Raji (cell line): ENCODE data around the gene GPAM.

ENCODE experiments used
- POLR2A ChIP-seq: IDR thresholded peaks from 2 replicates; pipeline ENCODE4 v1.6.1; 2011; ENCODE audit warnings: low read depth, low read length, control low read depth; ENCODE audit not compliant: insufficient read depth

The GPAM gene

DNA sequence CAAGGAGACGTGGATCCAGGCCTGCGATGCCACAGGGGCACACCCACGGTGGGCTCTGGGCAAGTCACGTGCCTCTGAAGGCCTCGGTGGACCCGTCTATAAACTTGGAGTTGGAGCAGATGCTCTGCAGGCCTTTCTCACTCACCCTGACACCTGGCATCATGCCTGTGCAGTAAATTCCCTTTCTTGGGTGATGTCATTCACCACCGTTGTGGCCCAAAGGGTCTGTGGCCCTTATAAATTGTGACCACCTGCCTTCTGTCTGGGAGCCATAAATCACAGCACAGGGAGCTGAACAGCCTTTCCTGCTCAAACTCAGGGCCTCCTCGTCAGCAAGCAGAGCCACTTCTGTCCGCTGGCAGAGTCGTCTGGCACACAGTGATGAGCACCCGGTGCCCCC lies 52.2 kb downstream of the GPAM start:
- TF ChIP-seq POLR2A = no peak

DNA sequence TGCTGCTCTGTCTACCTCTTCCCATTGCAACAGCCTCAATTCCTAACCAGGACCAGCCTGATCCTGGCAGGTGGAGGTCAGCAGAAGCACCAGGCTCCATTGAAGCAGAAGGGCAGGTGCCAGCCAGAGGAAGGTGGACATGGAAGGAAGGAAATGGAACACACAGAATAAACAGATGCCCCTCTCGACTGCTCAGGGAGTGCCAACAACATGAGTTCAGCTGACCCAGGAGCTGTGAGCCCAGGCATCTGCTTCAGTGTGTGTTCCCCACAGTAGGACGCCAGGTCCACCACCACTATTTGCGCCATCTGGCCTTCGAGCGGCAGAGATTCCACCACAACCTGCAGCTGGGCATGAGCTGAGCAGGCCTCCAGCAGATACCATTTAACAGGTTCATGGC lies 56.7 kb downstream of the GPAM start:
- no peak for TF ChIP-seq POLR2A

DNA sequence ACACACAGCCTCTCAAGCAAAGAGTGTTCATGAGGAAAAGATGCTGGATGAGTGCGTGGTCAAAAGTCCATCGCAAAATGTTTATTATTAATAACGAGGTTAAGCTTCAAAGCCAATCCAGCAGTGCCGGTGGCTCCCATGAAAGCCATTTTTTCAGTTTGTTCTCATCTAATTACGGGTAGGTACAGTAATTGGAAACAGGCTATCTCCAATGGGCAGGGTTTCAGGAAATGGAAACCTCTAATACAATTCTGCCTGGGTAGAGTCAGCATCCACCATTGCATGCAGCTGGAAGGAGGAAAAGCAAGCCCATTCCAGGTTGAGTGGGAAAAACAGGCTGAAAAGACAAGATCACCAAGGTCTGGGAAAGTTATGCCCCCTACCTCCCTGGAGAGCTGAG lies 57.4 kb downstream of the GPAM start:
- no peak for TF ChIP-seq POLR2A

DNA sequence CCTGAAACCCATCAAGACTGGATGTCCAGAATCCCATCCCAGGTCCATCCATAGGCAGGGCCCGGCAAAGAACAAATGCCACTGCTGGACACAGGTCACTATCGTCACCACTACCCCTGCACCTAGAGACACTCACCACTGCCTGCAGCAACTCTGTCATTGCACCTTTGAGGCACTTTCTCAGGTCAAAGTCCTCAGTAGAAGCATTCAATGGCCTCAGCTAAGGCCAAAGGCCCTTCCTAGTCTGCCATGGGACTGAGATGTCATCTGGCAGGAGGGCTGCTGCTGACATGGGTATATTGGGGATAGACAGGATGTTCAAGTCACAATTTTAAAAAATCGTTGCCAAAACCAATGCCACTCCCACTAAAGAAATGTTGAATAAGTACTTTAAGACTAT lies 58.7 kb downstream of the GPAM start:
- TF ChIP-seq POLR2A = no peak

DNA sequence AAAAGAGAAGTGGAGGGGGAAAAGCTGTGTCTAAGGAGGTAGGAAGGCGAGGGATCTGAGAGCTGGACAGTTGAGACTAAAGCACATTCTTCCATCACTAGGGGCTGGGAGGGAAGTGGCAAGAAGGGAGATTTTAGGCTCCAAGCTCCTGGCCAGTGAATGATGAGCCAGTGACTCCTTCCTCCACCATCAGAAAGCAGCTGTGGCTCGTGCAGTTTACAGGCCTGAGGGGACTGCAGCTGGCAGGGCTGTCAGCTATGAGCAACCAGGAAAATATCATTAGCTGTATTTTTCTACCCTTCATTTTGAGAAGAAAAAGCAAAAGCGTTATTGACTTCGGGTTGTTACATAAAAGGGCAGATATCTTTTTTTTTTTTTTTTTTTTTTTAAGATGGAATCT lies 60.7 kb downstream of the GPAM start:
- no peak for TF ChIP-seq POLR2A

DNA sequence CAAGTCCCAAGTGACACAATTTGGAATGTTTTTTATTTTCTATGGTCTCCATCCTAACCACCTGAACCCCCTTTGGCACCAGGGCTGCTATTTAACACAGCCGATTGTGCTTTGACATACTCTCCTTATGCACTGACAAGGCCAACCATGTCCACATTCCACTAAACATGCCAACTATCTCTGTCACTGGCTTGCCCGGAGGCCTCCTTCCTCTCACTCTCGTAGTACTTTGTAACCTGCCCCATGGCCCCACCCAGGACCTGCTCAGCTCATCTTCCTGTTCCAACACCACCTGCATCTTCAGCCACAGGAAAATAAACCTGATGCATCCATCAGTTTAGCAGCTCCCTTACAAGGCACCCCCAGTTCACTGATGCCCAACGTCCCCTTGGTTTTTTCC lies 63.1 kb downstream of the GPAM start:
- no peak for TF ChIP-seq POLR2A

DNA sequence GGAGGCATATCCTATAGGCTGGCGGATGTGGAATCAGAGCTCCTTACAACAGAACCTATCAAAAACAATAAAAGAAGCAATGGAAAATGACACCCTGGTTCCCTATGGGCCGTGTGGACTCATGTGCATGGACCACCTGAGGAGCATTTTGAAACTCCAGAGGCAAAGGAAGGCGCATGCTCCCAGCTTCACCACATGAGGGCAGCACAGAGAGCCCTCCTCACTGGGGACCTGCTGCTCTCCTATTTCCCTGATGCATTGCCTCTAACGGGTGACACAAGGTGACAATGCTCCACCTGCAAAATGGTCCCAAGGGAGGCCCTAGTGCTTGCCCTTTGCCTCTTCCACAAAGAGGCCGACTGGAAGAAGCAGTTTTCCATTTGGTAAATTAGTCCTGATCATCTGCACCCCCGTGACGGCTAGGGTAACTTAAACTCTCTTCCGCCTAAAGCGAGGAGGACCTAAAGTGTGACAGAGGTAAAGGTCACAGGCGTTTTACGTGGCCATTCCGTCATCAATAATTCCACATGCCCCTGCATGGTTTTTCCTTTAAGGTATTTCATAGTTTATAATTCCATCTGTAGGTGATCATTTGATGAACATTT lies 67.7 kb downstream of the GPAM start:
- no peak for TF ChIP-seq POLR2A
